Fibroblast of villous mesenchyme (primary cell): ENCODE results near the gene GPC6. TPM values are rescaled to one million over a fixed set of nuclear protein-coding genes. Genes with fewer than 3 reads are reported as not detected.
A peak's percentile ranks its signal among the peaks of the same experiment; 100 is the strongest.

Experiments used
- DNase-seq: peaks from one replicate; pipeline ENCODE4 v3.0.0-alpha.2; 2010; ENCODE audit warnings: low read depth
- H3K4me3 ChIP-seq: 2 replicates; pipeline ENCODE4 v1.5.1; 2011; ENCODE audit warnings: low read depth, mild to moderate bottlenecking, low read length
- total RNA-seq: library from RNA; depleted of rRNA; stranded (reverse); fragments of >200 nt; gene quantifications from 2 replicates; pipeline ENCODE4 v1.2.3, GENCODE V29; 2012
- TF ChIP-seq, protein P1 (sequence below): IDR thresholded peaks from 2 replicates; pipeline ENCODE4 v1.5.1; 2012; ENCODE audit warnings: low read depth, mild to moderate bottlenecking, low read length; ENCODE audit not compliant: insufficient read depth

Gene GPC6
- total RNA-seq, 1 donor = 6.0 TPM

DNA sequence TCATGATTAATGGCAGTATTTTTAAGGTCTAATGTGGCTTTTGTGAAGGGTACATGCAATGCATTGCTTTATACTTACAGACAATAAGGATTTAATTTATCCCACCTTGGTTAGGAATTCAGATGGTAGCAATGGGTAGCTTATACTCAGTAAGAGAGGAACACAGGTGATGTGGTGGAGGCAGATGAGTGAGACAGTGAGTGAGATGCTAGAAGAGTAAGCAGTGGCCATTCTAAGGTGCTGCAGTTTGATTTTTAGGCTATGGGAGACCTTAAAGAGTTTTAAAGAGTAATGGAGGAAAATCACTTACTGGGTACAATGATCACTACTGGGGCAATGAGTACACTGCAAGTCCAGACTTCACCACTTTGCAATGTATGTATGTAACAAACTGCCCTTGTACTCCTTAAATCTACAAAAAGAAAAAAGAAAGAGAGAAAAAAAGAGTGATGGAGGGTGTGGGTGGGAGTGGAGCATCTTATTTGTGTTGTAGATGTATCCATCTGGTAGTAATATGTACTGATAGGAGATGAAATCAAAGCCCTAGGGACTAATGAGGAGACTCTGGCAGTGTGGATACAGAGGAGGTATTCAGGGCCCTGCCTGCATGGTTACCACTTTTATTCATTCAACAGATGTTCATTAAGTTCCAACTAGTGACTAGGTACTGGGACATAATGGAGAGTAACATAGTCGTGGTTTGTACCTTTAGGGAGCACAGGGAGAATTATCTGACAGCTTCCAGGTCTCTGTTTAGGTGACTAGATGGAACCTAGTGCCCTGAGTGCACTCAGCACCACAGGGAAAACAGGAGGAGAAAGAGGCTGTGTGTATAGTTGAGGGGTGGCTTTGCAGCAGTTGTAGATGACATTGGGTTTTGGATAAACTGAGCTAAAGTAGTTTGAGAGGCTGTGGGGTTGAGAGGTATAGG lies 99.0 kb downstream of the GPC6 start:
- no peak for DNase-seq
- TF ChIP-seq, protein P1, sequence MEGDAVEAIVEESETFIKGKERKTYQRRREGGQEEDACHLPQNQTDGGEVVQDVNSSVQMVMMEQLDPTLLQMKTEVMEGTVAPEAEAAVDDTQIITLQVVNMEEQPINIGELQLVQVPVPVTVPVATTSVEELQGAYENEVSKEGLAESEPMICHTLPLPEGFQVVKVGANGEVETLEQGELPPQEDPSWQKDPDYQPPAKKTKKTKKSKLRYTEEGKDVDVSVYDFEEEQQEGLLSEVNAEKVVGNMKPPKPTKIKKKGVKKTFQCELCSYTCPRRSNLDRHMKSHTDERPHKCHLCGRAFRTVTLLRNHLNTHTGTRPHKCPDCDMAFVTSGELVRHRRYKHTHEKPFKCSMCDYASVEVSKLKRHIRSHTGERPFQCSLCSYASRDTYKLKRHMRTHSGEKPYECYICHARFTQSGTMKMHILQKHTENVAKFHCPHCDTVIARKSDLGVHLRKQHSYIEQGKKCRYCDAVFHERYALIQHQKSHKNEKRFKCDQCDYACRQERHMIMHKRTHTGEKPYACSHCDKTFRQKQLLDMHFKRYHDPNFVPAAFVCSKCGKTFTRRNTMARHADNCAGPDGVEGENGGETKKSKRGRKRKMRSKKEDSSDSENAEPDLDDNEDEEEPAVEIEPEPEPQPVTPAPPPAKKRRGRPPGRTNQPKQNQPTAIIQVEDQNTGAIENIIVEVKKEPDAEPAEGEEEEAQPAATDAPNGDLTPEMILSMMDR = no peak
- H3K4me3 ChIP-seq = no peak overlapping the region

DNA sequence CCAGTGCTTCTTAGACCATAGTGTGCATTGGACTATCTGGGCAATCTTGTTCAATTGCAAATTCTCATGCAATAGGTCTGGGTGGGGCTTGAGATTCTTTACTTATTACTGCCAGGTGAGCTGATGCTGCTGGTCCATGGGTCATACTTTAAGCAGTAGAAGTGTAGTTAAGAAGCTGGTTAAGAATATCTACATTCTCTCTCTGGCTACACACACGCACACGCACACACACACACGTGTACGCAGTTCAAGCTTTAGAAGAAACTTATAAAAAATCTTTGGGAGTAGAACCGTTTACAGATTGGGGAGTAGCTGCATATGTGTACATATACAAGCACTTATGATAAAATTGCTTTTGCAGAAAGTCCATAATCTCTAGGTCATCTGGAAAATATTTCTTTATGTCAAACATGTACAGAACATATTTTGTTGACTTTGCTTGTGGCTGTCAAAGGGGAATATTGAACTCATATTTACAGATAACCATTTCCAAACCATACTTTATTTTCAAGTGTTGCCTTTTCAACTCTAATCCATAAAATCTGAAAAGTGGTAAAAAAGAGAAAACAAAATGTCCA lies 99.7 kb downstream of the GPC6 start:
- DNase-seq = no peak
- TF ChIP-seq, protein P1 = no peak
- H3K4me3 ChIP-seq = no peak overlapping the region

DNA sequence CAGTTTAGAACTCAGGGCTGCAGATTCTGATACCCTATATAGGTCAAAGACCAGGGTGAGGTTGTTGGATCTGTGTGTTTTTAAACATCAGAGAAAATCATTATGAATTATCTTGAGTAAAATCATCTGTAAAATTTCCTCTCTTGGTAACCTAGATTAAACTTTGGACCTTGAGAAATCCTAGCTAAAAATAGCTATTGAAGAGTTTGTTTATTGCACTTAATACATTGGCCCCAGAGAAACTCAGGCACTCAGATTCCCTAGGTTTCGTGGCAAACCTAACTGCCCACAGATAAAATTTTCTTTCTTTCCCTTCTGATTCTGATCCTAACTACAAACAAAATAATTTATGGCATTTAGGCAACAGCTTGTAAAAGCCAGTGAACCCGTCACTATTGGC lies 102.3 kb downstream of the GPC6 start:
- peak; percentile 31 for DNase-seq
- TF ChIP-seq, protein P1 = no peak
- no peak overlapping the region for H3K4me3 ChIP-seq

DNA sequence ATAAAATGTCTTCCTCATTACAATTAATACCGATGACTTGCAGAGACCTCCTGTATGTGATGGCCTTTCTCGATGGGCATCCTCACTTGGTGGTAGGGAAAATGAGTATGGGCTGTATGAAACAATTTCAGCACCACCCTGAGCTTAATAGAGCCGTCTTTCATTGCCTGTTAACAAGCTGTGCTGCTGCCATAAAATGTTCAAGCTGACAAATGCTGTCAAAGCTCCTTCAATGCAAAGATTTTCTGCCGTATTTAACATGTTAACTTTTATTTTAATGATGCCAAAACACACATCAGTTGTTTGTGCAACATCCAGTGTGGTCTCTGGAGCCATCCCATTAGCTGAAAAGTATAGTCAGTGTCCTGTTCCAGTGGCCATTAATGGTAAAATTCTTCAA lies 110.1 kb downstream of the GPC6 start:
- no peak overlapping the region for H3K4me3 ChIP-seq
- TF ChIP-seq, protein P1 = no peak
- no peak for DNase-seq

DNA sequence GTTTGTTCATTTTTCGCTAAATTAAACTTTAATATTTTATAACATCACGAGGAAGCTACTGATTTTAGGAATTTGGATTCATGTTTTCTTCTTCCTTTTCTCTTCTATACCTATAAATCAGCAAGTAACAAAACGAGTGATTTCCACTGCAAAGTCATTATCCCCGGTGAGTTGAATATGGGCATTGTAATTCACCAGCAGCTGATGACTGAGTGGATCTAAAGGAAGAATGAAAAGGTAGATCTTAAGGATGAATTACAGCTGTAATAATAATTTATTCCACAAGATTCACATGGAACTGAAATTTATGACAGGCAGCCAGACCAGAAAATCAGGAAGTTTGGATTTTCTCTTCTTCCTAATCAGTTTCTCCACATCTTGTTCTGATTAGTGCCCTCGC lies 111.4 kb downstream of the GPC6 start:
- TF ChIP-seq, protein P1 = no peak
- H3K4me3 ChIP-seq = no peak overlapping the region

DNA sequence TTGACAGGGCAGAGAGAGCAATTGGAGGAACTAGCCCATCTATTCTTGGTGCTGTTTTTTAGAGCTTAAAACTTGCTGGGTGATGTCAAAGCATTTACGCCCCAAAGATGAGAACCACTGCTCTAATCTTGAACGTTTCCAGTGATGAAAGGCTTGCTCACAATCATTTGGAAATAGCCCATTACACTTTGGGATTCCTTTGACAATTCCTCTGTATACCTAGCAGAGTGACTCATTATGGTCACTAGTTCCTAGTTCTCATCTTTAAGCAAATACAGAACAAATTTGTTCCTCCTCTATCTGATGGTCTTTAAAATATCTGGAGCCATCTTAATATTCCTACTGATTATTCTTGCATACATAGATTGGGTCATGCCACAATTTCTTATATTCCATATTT lies 112.3 kb downstream of the GPC6 start:
- TF ChIP-seq, protein P1 = no peak
- H3K4me3 ChIP-seq = no peak overlapping the region
- no peak for DNase-seq

More for the DNA sequence above, 111.4 kb downstream of the GPC6 start:
- DNase-seq = no peak

DNA sequence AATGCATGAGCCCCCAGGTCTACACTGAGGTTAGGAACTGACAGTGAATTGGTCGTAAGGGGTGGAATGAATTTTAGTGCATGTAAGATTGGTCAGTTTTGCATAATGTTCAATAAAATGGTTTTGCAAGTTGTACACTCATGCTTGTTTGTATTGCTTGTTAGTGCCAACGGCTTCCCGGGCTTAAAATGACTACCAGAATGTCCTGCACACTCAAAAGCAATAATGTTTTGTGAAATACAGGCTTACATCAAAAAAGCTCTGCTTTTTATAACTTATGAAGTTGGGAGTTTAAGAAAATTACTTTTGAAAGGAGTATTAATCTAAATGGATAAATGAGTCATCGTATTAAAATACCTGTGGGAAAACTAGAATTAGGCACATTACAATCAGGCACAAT lies 112.9 kb downstream of the GPC6 start:
- TF ChIP-seq, protein P1 = no peak
- no peak for DNase-seq
- no peak overlapping the region for H3K4me3 ChIP-seq
